Hepatocyte (in vitro differentiated cells): Measurements from ENCODE around the gene GNPTAB.

Source experiments
- EZH2 ChIP-seq: fragments of 200-600 bp; sonication (generic); IDR thresholded peaks from 2 replicates; pipeline ENCODE4 v1.6.1; 2016; ENCODE audit warnings: antibody characterized with exemption, mild to moderate bottlenecking, borderline replicate concordance
- TF ChIP-seq, protein P1 (sequence below): fragments of 200-600 bp; sonication (generic); IDR thresholded peaks from 2 replicates; pipeline ENCODE4 v1.5.1; 2016; ENCODE audit warnings: antibody characterized with exemption, mild to moderate bottlenecking; ENCODE audit not compliant: poor library complexity

DNA sequence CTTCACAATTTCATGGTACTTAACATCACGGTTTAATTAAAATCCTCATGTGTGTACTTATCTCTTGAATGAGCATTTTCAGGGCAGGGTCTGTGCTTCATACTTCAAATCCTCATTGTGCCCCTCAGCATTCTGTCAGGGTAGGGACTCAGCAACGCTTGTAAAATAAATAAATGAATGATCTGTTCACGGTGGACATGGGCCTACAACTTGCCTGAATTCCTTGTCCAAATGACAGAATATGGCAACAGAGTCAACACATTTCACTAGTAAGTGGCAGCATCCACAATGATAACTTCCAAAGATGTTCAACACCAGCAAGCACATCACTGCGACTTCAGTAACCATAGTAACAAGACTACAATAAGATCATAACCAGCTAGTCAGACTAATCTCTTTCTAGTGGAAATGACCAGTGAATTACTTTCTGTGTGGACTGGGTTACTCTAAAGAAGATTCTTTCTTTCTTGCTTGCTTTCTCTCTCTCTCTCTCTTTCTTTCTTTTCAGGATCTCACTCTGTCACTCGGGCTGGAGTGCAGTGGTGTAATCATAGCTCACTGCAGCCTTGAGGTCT is 14.5 kb upstream of the GNPTAB start:
- TF ChIP-seq, protein P1, sequence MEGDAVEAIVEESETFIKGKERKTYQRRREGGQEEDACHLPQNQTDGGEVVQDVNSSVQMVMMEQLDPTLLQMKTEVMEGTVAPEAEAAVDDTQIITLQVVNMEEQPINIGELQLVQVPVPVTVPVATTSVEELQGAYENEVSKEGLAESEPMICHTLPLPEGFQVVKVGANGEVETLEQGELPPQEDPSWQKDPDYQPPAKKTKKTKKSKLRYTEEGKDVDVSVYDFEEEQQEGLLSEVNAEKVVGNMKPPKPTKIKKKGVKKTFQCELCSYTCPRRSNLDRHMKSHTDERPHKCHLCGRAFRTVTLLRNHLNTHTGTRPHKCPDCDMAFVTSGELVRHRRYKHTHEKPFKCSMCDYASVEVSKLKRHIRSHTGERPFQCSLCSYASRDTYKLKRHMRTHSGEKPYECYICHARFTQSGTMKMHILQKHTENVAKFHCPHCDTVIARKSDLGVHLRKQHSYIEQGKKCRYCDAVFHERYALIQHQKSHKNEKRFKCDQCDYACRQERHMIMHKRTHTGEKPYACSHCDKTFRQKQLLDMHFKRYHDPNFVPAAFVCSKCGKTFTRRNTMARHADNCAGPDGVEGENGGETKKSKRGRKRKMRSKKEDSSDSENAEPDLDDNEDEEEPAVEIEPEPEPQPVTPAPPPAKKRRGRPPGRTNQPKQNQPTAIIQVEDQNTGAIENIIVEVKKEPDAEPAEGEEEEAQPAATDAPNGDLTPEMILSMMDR = no peak
- TF ChIP-seq EZH2 = no peak
